Nephron (organoid): ENCODE data around the gene CARD8.

ENCODE experiments used
- H3K27ac Mint-ChIP-seq, 3 experiments: 2 replicates each; pipeline ENCODE4 v1.8.0; 2020; ENCODE audit warnings: mixed read lengths in 3 of 3, mild to moderate bottlenecking in 2 of 3, moderate library complexity in 1 of 3
- H3K27me3 Mint-ChIP-seq: 2 replicates; pipeline ENCODE4 v1.8.0; 2021; ENCODE audit warnings: low read depth, mild to moderate bottlenecking, moderate library complexity, mixed read lengths
- H3K36me3 Mint-ChIP-seq: 2 replicates; pipeline ENCODE4 v1.8.0; 2020; ENCODE audit warnings: low read depth, mixed read lengths
- H3K4me1 Mint-ChIP-seq: 2 replicates; pipeline ENCODE4 v1.8.0; 2020; ENCODE audit warnings: mixed read lengths
- H3K4me3 Mint-ChIP-seq, 3 experiments: 2 replicates each; pipeline ENCODE4 v1.8.0; 2020; ENCODE audit warnings: mild to moderate bottlenecking in 3 of 3, mixed read lengths in 3 of 3, moderate library complexity in 2 of 3
- H3K9me3 Mint-ChIP-seq: 2 replicates; pipeline ENCODE4 v1.8.0; 2020; ENCODE audit warnings: mixed read lengths
- CTCF ChIP-seq, 3 experiments: fragments of 200-600 bp; sonication (generic); IDR thresholded peaks; one replicate each; pipeline ENCODE4 v1.5.0; 2021; ENCODE audit warnings: antibody characterized with exemption in 3 of 3; ENCODE audit not compliant: unreplicated experiment in 3 of 3

Gene CARD8

GRCh38 chr19:48203222-48203793 is 52.4 kb downstream of the CARD8 start:
- Mint-ChIP-seq H3K36me3 (no peaks in the 10 kb centered on the region), H3K27me3 (no peaks in the 10 kb centered on the region), H3K4me1 (no peaks in the 10 kb centered on the region), H3K27ac (no peak overlapping the region), H3K9me3 (no peaks in the 10 kb centered on the region), H3K4me3 (no peak overlapping the region)
- no peak for TF ChIP-seq CTCF (IDR thresholded peaks at IDR 0.05; ENCODE audit: unreplicated experiment in 3 of 3)

GRCh38 chr19:48196933-48197665 is 58.6 kb downstream of the CARD8 start:
- H3K4me3 Mint-ChIP-seq, result peak overlapping the region in 1 of 3 experiments; percentile 24
- peak overlapping the region; percentile 57 to 73 (median 59) for H3K27ac Mint-ChIP-seq
- peaks cover 7% of the 10 kb centered on the region for H3K36me3 Mint-ChIP-seq
- H3K27me3 Mint-ChIP-seq, result peaks cover 4% of the 10 kb centered on the region
- peaks cover 7% of the 10 kb centered on the region for H3K4me1 Mint-ChIP-seq
- no peak for TF ChIP-seq CTCF (IDR thresholded peaks at IDR 0.05; ENCODE audit: unreplicated experiment in 3 of 3)
- no peaks in the 10 kb centered on the region for H3K9me3 Mint-ChIP-seq

GRCh38 chr19:48196321-48196763 is 59.4 kb downstream of the CARD8 start:
- H3K27me3 Mint-ChIP-seq, result peaks cover 4% of the 10 kb centered on the region
- no peak for TF ChIP-seq CTCF (IDR thresholded peaks at IDR 0.05; ENCODE audit: unreplicated experiment in 3 of 3)
- H3K4me1 Mint-ChIP-seq, result peaks cover 7% of the 10 kb centered on the region
- no peaks in the 10 kb centered on the region for H3K9me3 Mint-ChIP-seq
- H3K4me3 Mint-ChIP-seq, result no peak overlapping the region
- H3K27ac Mint-ChIP-seq, result peak overlapping the region in 1 of 3 experiments; percentile 73
- peaks cover 12% of the 10 kb centered on the region for H3K36me3 Mint-ChIP-seq

GRCh38 chr19:48194844-48195830 is 60.6 kb downstream of the CARD8 start:
- peaks cover 4% of the 10 kb centered on the region for H3K27me3 Mint-ChIP-seq
- H3K4me3 Mint-ChIP-seq, result no peak overlapping the region
- no peak overlapping the region for H3K27ac Mint-ChIP-seq
- TF ChIP-seq CTCF (IDR thresholded peaks at IDR 0.05; ENCODE audit: unreplicated experiment in 3 of 3), result no peak
- H3K36me3 Mint-ChIP-seq, result peaks cover 21% of the 10 kb centered on the region
- no peaks in the 10 kb centered on the region for H3K9me3 Mint-ChIP-seq
- peaks cover 13% of the 10 kb centered on the region for H3K4me1 Mint-ChIP-seq

- Mint-ChIP-seq H3K4me1 (peaks cover 13% of the 10 kb centered on the region), H3K9me3 (no peaks in the 10 kb centered on the region), H3K4me3 (no peak overlapping the region), H3K27me3 (peaks cover 4% of the 10 kb centered on the region), H3K27ac (peak overlapping the region in 1 of 3 experiments; percentile 3), H3K36me3 (peaks cover 28% of the 10 kb centered on the region)
- peak; percentile 35 to 49 (median 43) for TF ChIP-seq CTCF (IDR thresholded peaks at IDR 0.05; ENCODE audit: unreplicated experiment in 3 of 3)
Observed at GRCh38 chr19:48194041-48194843, 61.5 kb downstream of the CARD8 start.
